ENCODE measurements around the gene GPR33. TPM values are rescaled to one million over a fixed set of nuclear protein-coding genes. Genes with fewer than 3 reads are reported as not detected.

GPR33 gene
- total RNA-seq, 1 experiment from 2014 or later = not detected

DNA sequence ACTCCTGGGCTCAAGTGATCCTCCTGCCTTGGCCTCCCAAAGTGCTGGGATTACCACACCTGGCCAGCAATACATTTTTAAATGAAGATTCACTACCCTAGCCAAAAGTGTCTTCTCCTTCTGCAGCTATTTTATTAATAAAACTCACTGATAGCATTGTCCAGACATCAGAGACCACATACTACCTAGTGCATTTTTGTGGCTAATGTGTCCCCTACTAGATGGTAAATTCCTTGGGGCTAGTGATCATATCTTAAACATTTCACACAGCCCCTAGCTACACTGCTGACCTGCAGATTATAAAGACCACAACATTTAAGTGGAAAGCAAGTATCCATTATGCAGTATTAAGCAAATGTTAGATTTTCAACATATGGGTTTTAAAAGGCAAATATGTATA, 47.6 kb downstream of the GPR33 start:
- Histone ChIP-seq H3K23me2 (ENCODE audit: insufficient read length, low read depth, low read length, poor library complexity, severe bottlenecking) (no peaks in the 10 kb centered on the region), H2BK12ac (ENCODE audit: insufficient read length, low read depth, low read length) (no peak overlapping the region), H3K27ac (ENCODE audit: insufficient read length, low read depth, low read length) (no peak overlapping the region), H3T11ph (ENCODE audit: low read length) (no peak overlapping the region), H2AFZ (ENCODE audit: low read length) (no peak overlapping the region), H3K14ac (ENCODE audit: insufficient read depth, low read length) (no peak overlapping the region), H3K27me3 (ENCODE audit: insufficient read depth, low read length) (no peaks in the 10 kb centered on the region), H4K8ac (replicated peaks; ENCODE audit: insufficient read length, low read depth, low read length) (no peak overlapping the region), H3K79me1 (ENCODE audit: insufficient read depth, low read depth, low read length, poor library complexity, severe bottlenecking) (no peaks in the 10 kb centered on the region), H4K91ac (ENCODE audit: insufficient read length, low read depth, low read length) (no peak overlapping the region), H2BK120ac (ENCODE audit: low read depth, low read length, poor library complexity, severe bottlenecking) (no peak overlapping the region), H3K4me1 (ENCODE audit: insufficient read depth, low read length) (no peaks in the 10 kb centered on the region), H4K5ac (ENCODE audit: insufficient read length, low read depth, low read length) (no peak overlapping the region), H3K23ac (ENCODE audit: insufficient read length, low read depth, low read length) (no peak overlapping the region), H2BK5ac (ENCODE audit: insufficient read length, low read length) (no peak overlapping the region), H4K20me1 (ENCODE audit: control insufficient read depth, insufficient read depth, insufficient read length) (no peaks in the 10 kb centered on the region), H2AK5ac (ENCODE audit: insufficient read length, low read length) (no peak overlapping the region), H3K9me3 (ENCODE audit: control insufficient read depth, low read depth, low read length) (no peaks in the 10 kb centered on the region), H3K56ac (ENCODE audit: insufficient read length, low read depth, low read length) (no peak overlapping the region), H2BK20ac (ENCODE audit: low read depth, low read length, poor library complexity, severe bottlenecking) (no peak overlapping the region), H3K9ac (ENCODE audit: extremely low read depth, insufficient read length, low read length) (no peak overlapping the region), H3K79me2 (ENCODE audit: insufficient read depth, low read length) (no peaks in the 10 kb centered on the region), H3K18ac (ENCODE audit: insufficient read length, low read depth, low read length) (no peak overlapping the region), H2BK15ac (ENCODE audit: low read depth, low read length) (no peak overlapping the region), H3K4me2 (ENCODE audit: insufficient read depth, insufficient read length, low read length) (no peak overlapping the region), H3K4ac (ENCODE audit: low read depth, low read length) (no peak overlapping the region)
- TF ChIP-seq, protein P1, sequence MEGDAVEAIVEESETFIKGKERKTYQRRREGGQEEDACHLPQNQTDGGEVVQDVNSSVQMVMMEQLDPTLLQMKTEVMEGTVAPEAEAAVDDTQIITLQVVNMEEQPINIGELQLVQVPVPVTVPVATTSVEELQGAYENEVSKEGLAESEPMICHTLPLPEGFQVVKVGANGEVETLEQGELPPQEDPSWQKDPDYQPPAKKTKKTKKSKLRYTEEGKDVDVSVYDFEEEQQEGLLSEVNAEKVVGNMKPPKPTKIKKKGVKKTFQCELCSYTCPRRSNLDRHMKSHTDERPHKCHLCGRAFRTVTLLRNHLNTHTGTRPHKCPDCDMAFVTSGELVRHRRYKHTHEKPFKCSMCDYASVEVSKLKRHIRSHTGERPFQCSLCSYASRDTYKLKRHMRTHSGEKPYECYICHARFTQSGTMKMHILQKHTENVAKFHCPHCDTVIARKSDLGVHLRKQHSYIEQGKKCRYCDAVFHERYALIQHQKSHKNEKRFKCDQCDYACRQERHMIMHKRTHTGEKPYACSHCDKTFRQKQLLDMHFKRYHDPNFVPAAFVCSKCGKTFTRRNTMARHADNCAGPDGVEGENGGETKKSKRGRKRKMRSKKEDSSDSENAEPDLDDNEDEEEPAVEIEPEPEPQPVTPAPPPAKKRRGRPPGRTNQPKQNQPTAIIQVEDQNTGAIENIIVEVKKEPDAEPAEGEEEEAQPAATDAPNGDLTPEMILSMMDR (conservative IDR thresholded peaks at IDR 0.05) = no peak
- Mint-ChIP-seq H3K4me1 (no peaks in the 10 kb centered on the region), H3K36me3 (ENCODE audit: insufficient read depth in 1 of 3, low read depth in 3 of 3) (peaks cover 18 to 25% (median 20%) of the 10 kb centered on the region in 3 experiments), H3K27me3 (ENCODE audit: low read depth) (no peaks in the 10 kb centered on the region; the same call in 1 of the 2 replicates), H3K27ac (no peak overlapping the region), H3K9me3 (peaks cover 18 to 20% of the 10 kb centered on the region in 2 experiments), H3K4me3 (no peak overlapping the region)
- no peak for DNase-seq
